Omental fat pad (tissue), 4 donors: ENCODE data around the gene TTC39A. TPM values are rescaled to one million over a fixed set of nuclear protein-coding genes. Genes with fewer than 3 reads are reported as not detected.

ENCODE experiments used
- ATAC-seq: fragments of 150-250 bp; one replicate; pipeline ENCODE4 v1.9.1; 2016; ENCODE audit warnings: mild to moderate bottlenecking, moderate library complexity; ENCODE audit not compliant: low FRiP score
- DNase-seq: peaks from one replicate; pipeline ENCODE4 v3.0.0-alpha.2; 2019; ENCODE audit warnings: low spot score
- CTCF ChIP-seq, 3 donors: fragments of 450-650 bp; IDR thresholded peaks; one replicate each; pipeline ENCODE4 v1.5.1; 2016 to 2017; ENCODE audit warnings: antibody characterized with exemption in 3 of 3, mild to moderate bottlenecking in 3 of 3, moderate library complexity in 2 of 3
- total RNA-seq, 4 donors: library from RNA; depleted of rRNA; stranded (reverse); fragments of >200 nt; gene quantifications; one replicate each; pipeline ENCODE4 v1.1.0, GENCODE V29; 2016

The TTC39A gene
- total RNA-seq, 4 donors from 2014 or later = 0.56 to 2.4 (median 1.7) TPM

- DNase-seq (no peak), ATAC-seq (no peak)
- TF ChIP-seq CTCF (IDR thresholded peaks at IDR 0.05) = no peak
These were observed 46.4 kb downstream of the TTC39A start for GRCh38 chr1:51283979-51284378.

- TF ChIP-seq CTCF (IDR thresholded peaks at IDR 0.05) = no peak
- DNase-seq (no peak), ATAC-seq (no peak)
These were observed 47.8 kb downstream of the TTC39A start for GRCh38 chr1:51282605-51283004.

GRCh38 chr1:51281807-51282206 is 48.6 kb downstream of the TTC39A start:
- no peak for TF ChIP-seq CTCF (IDR thresholded peaks at IDR 0.05)
- DNase-seq (no peak), ATAC-seq (no peak)

- no peak for DNase-seq
- TF ChIP-seq CTCF (IDR thresholded peaks at IDR 0.05) = no peak
- ATAC-seq = no peak
These were observed 49.9 kb downstream of the TTC39A start for GRCh38 chr1:51280321-51280978.

GRCh38 chr1:51276286-51276685 is 54.1 kb downstream of the TTC39A start:
- DNase-seq (no peak), ATAC-seq (no peak)
- no peak for TF ChIP-seq CTCF (IDR thresholded peaks at IDR 0.05)

- no peak for TF ChIP-seq CTCF (IDR thresholded peaks at IDR 0.05)
- ATAC-seq (no peak), DNase-seq (no peak)
These were observed 55.7 kb downstream of the TTC39A start for GRCh38 chr1:51274676-51275075.

- no peak for TF ChIP-seq CTCF (IDR thresholded peaks at IDR 0.05)
- no peak for ATAC-seq
- no peak for DNase-seq
These were observed 57.4 kb downstream of the TTC39A start for GRCh38 chr1:51272916-51273315.
